Mammary epithelial cell (primary cell): Measurements from ENCODE around the gene CASQ2.

Experiments
- CTCF ChIP-seq, 2 donors: IDR thresholded peaks in 1 of 2; conservative IDR thresholded peaks in 1 of 2; 2 replicates each; pipeline ENCODE4 v1.5.1; 2011 to 2012; ENCODE audit warnings: inconsistent platforms in 2 of 2, low read length in 2 of 2, mild to moderate bottlenecking in 2 of 2, control low read depth in 1 of 2, low read depth in 1 of 2; ENCODE audit not compliant: insufficient read depth in 1 of 2; ENCODE audit errors: extremely low read depth in 1 of 2
- EZH2 ChIP-seq: IDR thresholded peaks from 2 replicates; pipeline ENCODE4 v1.6.1; 2012; ENCODE audit warnings: low read length, inconsistent platforms, borderline replicate concordance

GRCh38 chr1:115654125-115654524, 114.4 kb downstream of the CASQ2 start:
- TF ChIP-seq CTCF (conservative IDR thresholded peaks at IDR 0.05 in 1 of 2, IDR thresholded peaks at IDR 0.05 in 1 of 2; ENCODE audit: extremely low read depth in 1 of 2, insufficient read depth in 1 of 2, low read depth in 1 of 2, low read length in 2 of 2): no peak
- no peak for TF ChIP-seq EZH2
